ENCODE results near the gene ZNF358. TPM values are rescaled to one million over a fixed set of nuclear protein-coding genes. Genes with fewer than 3 reads are reported as not detected.

The ZNF358 gene
- total RNA-seq, 1 experiment from 2014 or later = 30.2 TPM

DNA sequence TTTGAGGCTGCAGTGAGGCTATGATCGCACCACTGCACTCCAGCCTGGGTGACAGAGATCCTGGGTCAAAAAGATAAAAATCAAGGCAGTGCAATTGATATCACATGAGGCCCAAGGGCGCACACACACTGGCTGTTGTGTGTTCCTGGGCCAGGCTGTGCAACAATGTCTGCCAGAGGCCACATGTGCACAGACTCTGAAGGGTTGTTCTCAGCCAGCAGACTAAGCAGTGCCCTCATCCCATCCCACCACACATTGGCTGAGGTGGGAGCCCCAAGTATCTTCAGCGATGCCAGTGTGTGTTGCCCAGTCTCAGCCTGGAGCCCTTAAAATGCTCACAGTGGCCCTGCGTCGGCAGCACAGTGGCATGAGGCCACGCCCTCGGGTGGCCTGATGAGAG lies 39.7 kb upstream of the ZNF358 start:
- no peaks in the 10 kb centered on the region for H3K27me3 ChIP-seq (ENCODE audit: control insufficient read depth, insufficient read depth, low read length)
- no peak for ATAC-seq
- no peaks in the 10 kb centered on the region for H3K4me1 ChIP-seq (ENCODE audit: control insufficient read depth, insufficient read depth, low read length)
- TF ChIP-seq TCF7L2 (IDR thresholded peaks at IDR 0.05; ENCODE audit: low read depth, low read length) (no peak), REST (IDR thresholded peaks at IDR 0.05; ENCODE audit: insufficient read depth in 1 of 2, low read depth in 2 of 2, low read length in 1 of 2) (no peak), SIN3A (IDR thresholded peaks at IDR 0.05; ENCODE audit: borderline replicate concordance, insufficient read depth, low read depth, low read length) (no peak), POLR2AphosphoS5 (IDR thresholded peaks at IDR 0.05; ENCODE audit: low read depth, low read length) (no peak)
- TF ChIP-seq, protein P1, sequence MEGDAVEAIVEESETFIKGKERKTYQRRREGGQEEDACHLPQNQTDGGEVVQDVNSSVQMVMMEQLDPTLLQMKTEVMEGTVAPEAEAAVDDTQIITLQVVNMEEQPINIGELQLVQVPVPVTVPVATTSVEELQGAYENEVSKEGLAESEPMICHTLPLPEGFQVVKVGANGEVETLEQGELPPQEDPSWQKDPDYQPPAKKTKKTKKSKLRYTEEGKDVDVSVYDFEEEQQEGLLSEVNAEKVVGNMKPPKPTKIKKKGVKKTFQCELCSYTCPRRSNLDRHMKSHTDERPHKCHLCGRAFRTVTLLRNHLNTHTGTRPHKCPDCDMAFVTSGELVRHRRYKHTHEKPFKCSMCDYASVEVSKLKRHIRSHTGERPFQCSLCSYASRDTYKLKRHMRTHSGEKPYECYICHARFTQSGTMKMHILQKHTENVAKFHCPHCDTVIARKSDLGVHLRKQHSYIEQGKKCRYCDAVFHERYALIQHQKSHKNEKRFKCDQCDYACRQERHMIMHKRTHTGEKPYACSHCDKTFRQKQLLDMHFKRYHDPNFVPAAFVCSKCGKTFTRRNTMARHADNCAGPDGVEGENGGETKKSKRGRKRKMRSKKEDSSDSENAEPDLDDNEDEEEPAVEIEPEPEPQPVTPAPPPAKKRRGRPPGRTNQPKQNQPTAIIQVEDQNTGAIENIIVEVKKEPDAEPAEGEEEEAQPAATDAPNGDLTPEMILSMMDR (IDR thresholded peaks at IDR 0.05) = no peak
- ChIA-PET POLR2A (no interaction called here), CTCF (no interaction called here)
- no peak overlapping the region for H3K27ac ChIP-seq (ENCODE audit: low read length)
- no peaks in the 10 kb centered on the region for H3K36me3 ChIP-seq (ENCODE audit: control insufficient read depth, insufficient read depth, low read length)
- in situ Hi-C loops (cut with HindIII; ENCODE audit: low pct_unique_long_range_greater_than_20kb, low sequenced_read_pairs) (no loop called here), intact Hi-C loops (cut with micrococcal nuclease; ENCODE audit: unreplicated experiment) (no loop called here)
- H3K4me3 ChIP-seq (ENCODE audit: low read depth in 2 of 2, low read length in 2 of 2) = no peak overlapping the region
- DNase-seq (ENCODE audit: low read depth, low spot score) = no peak
- H3K9me3 ChIP-seq (ENCODE audit: control insufficient read depth, insufficient read depth, low read depth, low read length) = no peaks in the 10 kb centered on the region
- no TSS peak for BruUV-seq (replicated peaks)

GRCh38 chr19:7476777-7477494 lies 39.0 kb upstream of the ZNF358 start:
- BruUV-seq (replicated peaks) = no TSS peak
- intact Hi-C loops (cut with micrococcal nuclease; ENCODE audit: unreplicated experiment) = no loop called here

More at GRCh38 chr19:7476777-7477494, 39.0 kb upstream of the ZNF358 start:
- no peak for TF ChIP-seq TCF7L2 (IDR thresholded peaks at IDR 0.05; ENCODE audit: low read depth, low read length)
- TF ChIP-seq, protein P1 (IDR thresholded peaks at IDR 0.05) = no peak
- no peak for TF ChIP-seq REST (IDR thresholded peaks at IDR 0.05; ENCODE audit: insufficient read depth in 1 of 2, low read depth in 2 of 2, low read length in 1 of 2)
- no peak for TF ChIP-seq SIN3A (IDR thresholded peaks at IDR 0.05; ENCODE audit: borderline replicate concordance, insufficient read depth, low read depth, low read length)
- no peak for TF ChIP-seq POLR2AphosphoS5 (IDR thresholded peaks at IDR 0.05; ENCODE audit: low read depth, low read length)
- Histone ChIP-seq H3K27ac (ENCODE audit: low read length) (no peak overlapping the region), H3K4me1 (ENCODE audit: control insufficient read depth, insufficient read depth, low read length) (no peaks in the 10 kb centered on the region), H3K9me3 (ENCODE audit: control insufficient read depth, insufficient read depth, low read depth, low read length) (no peaks in the 10 kb centered on the region), H3K36me3 (ENCODE audit: control insufficient read depth, insufficient read depth, low read length) (no peaks in the 10 kb centered on the region), H3K4me3 (ENCODE audit: low read depth in 2 of 2, low read length in 2 of 2) (no peak overlapping the region), H3K27me3 (ENCODE audit: control insufficient read depth, insufficient read depth, low read length) (no peaks in the 10 kb centered on the region)
- in situ Hi-C loops (cut with HindIII; ENCODE audit: low pct_unique_long_range_greater_than_20kb, low sequenced_read_pairs) = no loop called here
- DNase-seq (ENCODE audit: low read depth, low spot score) = no peak
- ChIA-PET POLR2A (no interaction called here), CTCF (no interaction called here)
- ATAC-seq = no peak

Measured in Panc1 (cell line).